NCI-H2196 (cell line): ENCODE measurements around the gene SCMH1.
A peak's percentile ranks its signal among the peaks of the same experiment; 100 is the strongest.

Experiments
- DNase-seq: peaks from one replicate; lab custom pipeline; 2025; ENCODE audit not compliant: unreplicated experiment; lab: John Stamatoyannopoulos, UW

Gene SCMH1

DNA sequence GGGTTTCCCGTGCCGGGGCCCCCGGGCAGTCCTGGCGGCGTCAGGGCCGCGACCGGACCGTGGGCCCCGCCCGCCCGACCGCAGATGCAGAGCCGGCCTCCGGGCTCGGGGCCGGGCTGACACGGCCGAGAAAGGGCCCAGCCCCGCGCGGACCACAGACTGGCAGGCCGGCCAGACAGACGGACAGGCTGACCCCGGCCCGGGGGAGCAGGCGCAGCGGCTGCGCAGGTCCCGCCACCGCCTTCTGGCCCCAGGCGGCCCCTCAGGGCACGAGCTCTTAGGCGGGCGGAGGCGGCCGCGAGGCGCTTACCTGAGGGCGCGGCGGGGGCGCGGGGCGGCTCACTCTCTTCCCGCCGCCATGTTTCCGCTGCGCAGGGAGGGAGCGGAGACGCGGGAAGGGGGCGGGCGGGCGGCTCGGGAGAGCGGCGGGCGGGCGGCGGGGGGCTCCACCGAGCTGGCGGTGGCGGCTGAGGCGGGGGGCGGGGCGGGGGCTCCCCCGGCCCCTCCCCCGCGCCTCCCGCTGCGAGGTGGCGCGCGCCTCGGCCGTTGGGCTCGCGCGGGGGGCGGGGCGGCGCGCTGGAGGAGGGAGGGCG lies at the start of gene SCMH1:
TSS of gene SCMH1 (minus strand) at position 558 of the 593 bp plus-strand sequence. CDS start 56,173 bp downstream, outside the sequence.
- peak; percentile 78 for DNase-seq

- no peak for DNase-seq
Measured at GRCh38 chr1:41291195-41291594, 49.1 kb upstream of the SCMH1 start.

GRCh38 chr1:41289196-41289595 lies 47.1 kb upstream of the SCMH1 start:
- no peak for DNase-seq

DNA sequence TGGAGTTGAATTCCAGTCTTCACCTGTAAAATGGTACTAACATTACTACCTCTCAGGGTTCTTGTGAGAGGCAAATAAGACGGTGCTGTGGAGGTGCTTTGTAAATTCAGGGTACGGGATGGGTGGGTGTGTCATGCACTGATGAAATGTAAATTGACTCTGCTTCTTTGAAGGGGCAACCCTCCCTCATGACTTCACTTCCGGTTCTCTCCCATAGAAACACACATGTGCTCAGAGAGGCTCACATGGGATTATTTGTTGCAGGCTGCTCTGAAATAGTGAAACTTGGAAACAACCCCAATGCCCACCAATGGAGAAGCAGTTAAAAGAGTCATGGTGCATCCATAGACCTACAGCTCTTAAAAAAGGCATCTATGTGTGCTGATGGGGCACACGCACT lies 44.9 kb upstream of the SCMH1 start:
- DNase-seq: no peak

DNA sequence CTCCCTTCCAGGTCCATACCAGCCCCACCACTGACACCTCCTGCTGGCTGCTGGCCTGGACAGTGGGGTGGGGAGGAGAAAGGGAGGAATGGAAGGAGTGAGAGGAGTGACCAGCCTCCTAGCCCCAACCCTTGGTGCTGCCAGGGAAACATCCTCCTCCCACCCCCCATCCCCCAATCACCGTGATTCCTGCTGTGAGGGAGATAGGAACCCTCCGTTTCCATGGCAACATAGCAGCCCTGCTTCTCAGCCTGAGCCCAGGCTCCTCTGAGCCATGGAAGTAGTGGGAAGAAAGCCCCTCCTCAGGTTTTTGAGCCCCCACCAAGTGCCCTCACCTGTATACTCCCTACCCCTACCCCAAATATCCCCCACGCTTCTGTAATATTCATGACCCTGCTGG lies 44.4 kb upstream of the SCMH1 start:
- no peak for DNase-seq

DNA sequence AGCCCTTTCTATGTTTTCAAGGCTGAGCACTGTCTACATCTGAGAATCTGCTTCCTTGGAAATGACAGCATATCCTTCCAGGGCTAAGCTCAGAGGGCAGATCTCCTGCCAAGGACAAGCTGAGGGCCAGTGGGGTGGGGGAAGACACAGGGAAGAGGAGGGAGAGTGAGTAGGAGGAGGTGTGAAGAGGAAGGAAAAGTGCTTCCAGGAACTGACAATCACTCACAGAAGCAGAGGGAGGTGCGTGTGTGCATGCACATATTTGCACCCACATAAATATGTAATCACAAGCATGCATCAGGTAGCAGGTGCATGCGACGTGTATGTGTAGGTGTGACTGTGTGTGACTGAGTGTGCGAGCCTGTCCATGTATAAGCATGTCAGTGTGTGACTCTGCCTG lies 43.7 kb upstream of the SCMH1 start:
- DNase-seq: no peak

DNA sequence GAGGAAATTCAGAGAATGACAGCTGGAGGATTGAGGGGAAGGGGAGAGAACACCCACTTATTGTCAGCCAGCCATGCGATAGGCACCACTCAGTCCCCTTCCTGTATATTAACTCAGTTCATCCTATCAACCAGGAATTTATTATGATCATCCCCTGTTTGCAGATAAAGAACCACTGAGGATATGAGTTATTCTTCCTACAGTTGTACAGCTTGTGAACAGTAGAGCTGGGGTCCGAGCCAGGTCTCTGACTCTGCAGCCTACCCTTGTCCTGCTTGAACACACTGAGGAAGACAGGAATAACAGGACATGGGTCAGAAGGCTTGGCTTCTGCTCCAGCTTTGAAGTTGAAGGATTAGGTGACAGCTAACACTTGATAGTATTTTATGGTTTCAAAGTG lies 42.0 kb upstream of the SCMH1 start:
- DNase-seq: no peak

- peak; percentile 57 for DNase-seq
Measured at GRCh38 chr1:41282679-41283317, 40.7 kb upstream of the SCMH1 start.

- no peak for DNase-seq
Measured at GRCh38 chr1:41281334-41281733, 39.2 kb upstream of the SCMH1 start.

DNA sequence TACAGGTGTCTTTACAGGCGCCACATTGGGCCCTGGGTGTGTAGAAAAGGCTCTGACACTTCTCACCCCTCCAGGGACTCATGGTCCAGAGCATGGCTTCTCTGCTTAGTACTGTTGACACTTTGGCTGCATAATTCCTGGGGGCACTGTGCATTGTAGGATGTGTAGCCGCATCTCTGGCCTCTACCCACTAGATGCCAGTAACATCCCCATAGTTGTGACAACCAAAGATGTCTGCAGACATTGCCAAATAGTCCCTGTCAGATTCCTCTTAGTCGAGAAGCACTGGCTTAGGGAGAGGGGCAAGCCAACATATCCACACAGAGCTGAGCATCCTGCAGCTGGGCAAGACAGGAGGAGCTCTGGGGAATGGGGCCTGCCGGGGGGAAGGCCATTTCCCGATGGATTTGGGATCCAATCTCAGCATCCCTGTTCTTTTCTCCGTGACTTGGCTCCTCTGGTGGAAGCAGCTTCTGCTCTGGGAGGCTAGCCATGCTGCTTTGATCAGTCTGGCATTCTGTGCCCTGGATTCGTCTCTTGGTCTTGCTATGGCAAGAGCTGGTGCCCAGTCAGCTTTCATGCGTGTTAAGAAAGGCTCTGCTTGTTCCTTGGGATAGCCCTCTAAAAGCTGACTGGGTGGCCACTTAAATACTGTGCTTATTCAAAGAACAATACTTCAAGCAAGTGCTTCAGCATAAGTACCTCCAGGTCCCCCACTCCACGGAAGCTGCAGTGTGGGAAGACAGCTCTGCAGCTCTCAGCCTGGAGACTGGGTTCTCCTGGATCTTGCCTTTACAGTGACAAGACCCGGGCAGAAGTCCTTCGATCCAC lies 38.3 kb upstream of the SCMH1 start:
- DNase-seq: no peak

- DNase-seq: no peak
Measured at GRCh38 chr1:41278076-41278475, 36.0 kb upstream of the SCMH1 start.

DNA sequence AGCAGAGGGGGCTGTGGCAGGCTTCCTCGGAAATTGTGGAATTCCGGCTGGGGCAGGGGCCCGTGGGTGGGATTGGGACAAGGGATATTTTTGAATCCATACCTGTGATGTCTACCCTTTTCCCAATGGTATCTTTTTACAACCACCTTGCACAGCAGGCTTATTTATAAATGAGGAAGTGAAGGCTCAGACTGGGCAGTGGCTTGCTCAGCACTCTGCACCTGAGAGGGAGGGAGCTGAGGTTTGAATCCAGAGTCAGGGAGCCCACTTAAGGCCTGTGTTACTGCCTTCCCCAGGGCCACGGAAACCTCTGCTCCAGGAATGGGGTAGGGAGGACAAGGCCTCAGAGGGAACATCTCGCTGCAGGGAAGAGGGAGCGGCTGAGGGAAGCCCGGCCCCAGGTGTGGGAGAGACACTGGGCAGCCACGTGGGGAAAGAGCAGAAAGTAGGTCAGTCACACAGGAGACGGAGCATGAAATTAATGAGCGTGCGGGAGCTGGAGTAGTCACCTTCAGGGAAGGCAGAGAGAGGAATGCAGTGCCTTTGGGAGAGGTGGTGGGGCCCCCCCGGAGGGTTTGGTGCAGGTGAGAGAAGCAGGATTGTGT lies 35.4 kb upstream of the SCMH1 start:
- no peak for DNase-seq

DNA sequence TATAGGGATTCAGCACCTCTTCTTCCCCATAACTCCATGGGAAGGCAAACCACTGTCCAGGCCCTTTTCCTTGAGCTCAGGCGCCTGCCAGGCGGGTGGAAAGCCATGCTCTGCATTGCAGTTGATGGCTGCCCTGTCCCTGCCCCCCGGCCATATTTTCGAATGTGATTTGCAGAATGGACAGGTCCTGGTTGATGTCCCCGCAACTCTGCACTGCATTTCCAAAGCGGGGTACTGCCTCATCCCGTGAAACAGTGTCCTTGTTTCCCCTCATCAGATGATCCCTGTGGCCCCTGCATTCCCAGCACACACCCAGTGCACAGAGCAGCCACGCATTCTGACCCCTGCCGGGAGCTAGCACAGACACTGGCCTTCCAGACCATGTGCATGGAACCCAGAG lies 33.7 kb upstream of the SCMH1 start:
- DNase-seq: no peak

GRCh38 chr1:41274752-41275545 lies 32.8 kb upstream of the SCMH1 start:
- no peak for DNase-seq

GRCh38 chr1:41272601-41273000 lies 30.5 kb upstream of the SCMH1 start:
- no peak for DNase-seq

GRCh38 chr1:41268154-41268770 lies 26.2 kb upstream of the SCMH1 start:
- DNase-seq: peak; percentile 86

DNA sequence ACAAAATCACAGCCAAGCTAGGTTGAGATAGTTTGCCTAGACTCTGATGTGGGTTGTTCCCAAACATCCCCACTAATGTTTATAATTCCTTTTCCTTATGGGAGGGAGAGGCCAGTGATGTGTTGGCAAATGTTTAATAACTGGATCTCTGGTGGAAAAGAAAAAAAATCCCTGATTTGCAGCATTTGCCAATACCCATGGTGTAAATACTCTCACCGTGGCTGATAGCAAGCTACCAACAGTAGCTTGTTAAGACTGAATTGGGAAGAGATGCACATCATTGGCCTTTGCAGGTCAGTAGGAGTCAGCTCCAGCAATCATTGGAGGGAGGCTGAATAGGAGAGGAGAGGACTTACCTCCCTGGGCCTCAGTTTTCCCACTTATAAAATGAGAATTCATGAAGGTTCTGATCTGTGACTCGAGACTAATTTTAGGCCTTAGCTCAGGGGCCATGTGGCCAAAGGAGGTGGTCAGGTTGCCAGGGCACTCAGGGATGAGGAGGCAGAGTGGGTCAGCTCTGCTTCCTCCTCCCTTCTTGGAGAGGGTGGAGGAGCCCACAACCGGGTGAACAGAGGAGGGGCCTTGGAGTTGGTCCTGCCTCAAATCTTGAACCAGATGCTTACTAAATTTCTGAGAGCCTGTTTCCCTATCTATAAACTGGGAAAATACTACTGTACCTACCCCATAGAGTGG lies 20.0 kb upstream of the SCMH1 start:
- DNase-seq: no peak

- DNase-seq: no peak
Measured at GRCh38 chr1:41260768-41261167, 18.7 kb upstream of the SCMH1 start.

DNA sequence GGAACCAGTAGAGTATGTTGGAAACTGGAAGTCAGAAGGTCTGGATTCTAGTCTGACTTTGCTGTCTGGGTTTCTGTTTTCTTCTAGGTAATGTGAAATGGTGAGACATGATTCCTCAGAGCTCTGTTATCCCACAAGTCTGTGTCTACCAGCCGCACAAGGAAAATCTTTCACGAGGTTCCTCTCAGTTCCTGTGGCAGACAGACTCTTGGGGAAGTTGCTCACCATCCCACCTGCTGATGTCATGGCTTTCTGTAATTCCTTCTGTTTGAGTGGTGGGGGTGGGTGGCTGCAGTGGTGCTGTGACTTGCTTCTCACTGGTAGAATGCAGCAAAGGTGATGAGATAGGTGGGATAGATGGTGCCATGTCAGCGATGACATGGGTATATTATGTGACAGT lies 17.1 kb upstream of the SCMH1 start:
- no peak for DNase-seq

DNA sequence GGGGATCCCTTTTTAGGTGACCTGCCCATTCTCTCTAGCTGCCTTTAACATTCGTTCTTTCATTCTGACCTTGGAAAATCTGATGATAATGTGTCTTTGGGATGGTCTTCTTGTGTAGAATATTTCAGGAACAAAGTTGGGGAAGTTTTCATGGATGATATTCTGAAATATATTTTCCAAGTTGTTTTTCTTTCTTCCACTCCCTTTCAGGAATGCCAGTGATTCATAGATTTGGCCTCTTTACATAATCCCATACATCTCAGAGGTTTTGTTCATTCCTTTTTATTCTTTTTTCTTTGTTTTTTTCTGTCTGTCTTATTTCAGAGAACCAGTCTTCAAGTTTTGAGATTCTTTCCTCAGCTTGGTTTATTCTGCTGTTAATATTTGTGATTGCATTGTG lies 13.9 kb upstream of the SCMH1 start:
- DNase-seq: no peak
